Small intestine (tissue), 7 donors: ENCODE measurements around the gene ZSWIM6. TPM values are rescaled to one million over a fixed set of nuclear protein-coding genes. Genes with fewer than 3 reads are reported as not detected.

Experiments used
- DNase-seq, 2 donors: peaks; one replicate each; pipeline versions ENCODE4 v3.0.0 to v3.0.0-alpha.2; 2013
- FAIRE-seq: peaks from 2 replicates; lab custom pipeline; 2012; peaks lifted over from hg19 to GRCh38; lab: Jason Lieb, UNC
- H3K27ac ChIP-seq, 3 donors: one replicate each; pipeline ENCODE4 v1.5.1; 2013; ENCODE audit warnings: low read length in 2 of 3, mild to moderate bottlenecking in 2 of 3, control low read depth in 1 of 3, inconsistent platforms in 1 of 3, low read depth in 1 of 3, moderate library complexity in 1 of 3
- H3K27me3 ChIP-seq, 3 donors: one replicate each; pipeline ENCODE4 v1.6.1; 2013; ENCODE audit warnings: low read length in 3 of 3, inconsistent platforms in 1 of 3; ENCODE audit not compliant: control insufficient read depth in 3 of 3, insufficient read depth in 3 of 3
- H3K36me3 ChIP-seq, 3 donors: one replicate each; pipeline ENCODE4 v1.6.1; 2013; ENCODE audit warnings: low read length in 3 of 3, inconsistent platforms in 1 of 3, low read depth in 1 of 3, mild to moderate bottlenecking in 1 of 3, moderate library complexity in 1 of 3; ENCODE audit not compliant: control insufficient read depth in 3 of 3, insufficient read depth in 2 of 3
- H3K4me1 ChIP-seq, 3 donors: one replicate each; pipeline ENCODE4 v1.6.1; 2013; ENCODE audit warnings: low read length in 2 of 3, inconsistent platforms in 1 of 3, low read depth in 1 of 3, mild to moderate bottlenecking in 1 of 3, moderate library complexity in 1 of 3; ENCODE audit not compliant: control insufficient read depth in 3 of 3, insufficient read depth in 2 of 3
- H3K4me3 ChIP-seq, 3 donors: one replicate each; pipeline ENCODE4 v1.5.1; 2013; ENCODE audit warnings: low read length in 3 of 3, control low read depth in 1 of 3, inconsistent platforms in 1 of 3, low read depth in 1 of 3, mild to moderate bottlenecking in 1 of 3, moderate library complexity in 1 of 3
- H3K9me3 ChIP-seq, 2 donors: one replicate each; pipeline ENCODE4 v1.6.1; 2013; ENCODE audit warnings: low read depth in 1 of 2, low read length in 1 of 2; ENCODE audit not compliant: control insufficient read depth in 2 of 2, insufficient read depth in 1 of 2
- WGBS, 3 donors: extraction: QIAGEN DNeasy Blood & Tissue Kit; methylation state at CpG; one replicate each; pipeline ENCODE4 v1.1.7; 2013; 5-methylcytosine and 5-hydroxymethylcytosine counted together
- polyA plus RNA-seq, 4 donors: library from polyadenylated mRNA; stranded (reverse) in 3 of 4; unstranded in 1 of 4; fragments of 200-250 nt in 3 of 4; fragments of 120-200 nt in 1 of 4; gene quantifications; one replicate each; pipeline versions ENCODE4 v1.2.1 to v1.2.3, GENCODE V29; 2013
- donor health status: healthy with polysubstance abuse.
- donor health status: control.
- donor health status: control.
- donor health status: Bipolar disorder and iron deficiency.
- donor health status: healthy.

Gene ZSWIM6
- polyA plus RNA-seq, 4 donors, result 3.2 to 14.6 (median 4.2) TPM

- peak overlapping the region; percentile 70 to 88 (median 79) for H3K4me3 ChIP-seq
- DNase-seq (no peak), FAIRE-seq (no peak)
- peaks cover 0 to 3% of the 10 kb centered on the region in 2 donors for H3K9me3 ChIP-seq
- H3K4me1 ChIP-seq, result peaks cover 3 to 36% (median 4%) of the 10 kb centered on the region in 3 donors
- no peaks in the 10 kb centered on the region for H3K27me3 ChIP-seq
- H3K36me3 ChIP-seq, result peaks cover 0 to 9% (median 0%) of the 10 kb centered on the region in 3 donors
- WGBS, 3 donors, result 0 to 1% (median 0%) methylated on average over 18 to 69 of the region's 69 CpGs
- peak overlapping the region; percentile 90 to 96 (median 91) for H3K27ac ChIP-seq
These were observed 296 bp downstream of the ZSWIM6 start for GRCh38 chr5:61332358-61332749.

- Histone ChIP-seq H3K27ac (peak overlapping the region; percentile 55 to 82 (median 80)), H3K36me3 (peaks cover 0 to 9% (median 0%) of the 10 kb centered on the region in 3 donors), H3K27me3 (no peaks in the 10 kb centered on the region), H3K4me3 (peak overlapping the region; percentile 79 to 93 (median 88)), H3K9me3 (peaks cover 0 to 3% of the 10 kb centered on the region in 2 donors), H3K4me1 (peaks cover 3 to 34% (median 4%) of the 10 kb centered on the region in 3 donors)
- FAIRE-seq (no peak), DNase-seq (peak; percentile 42 to 75)
- 0 to 1% (median 1%) methylated on average over 21 to 61 of the region's 61 CpGs for WGBS, 3 donors
These were observed 828 bp downstream of the ZSWIM6 start for GRCh38 chr5:61332851-61333320.

GRCh38 chr5:61333321-61333953 is 1.4 kb downstream of the ZSWIM6 start:
- FAIRE-seq (no peak), DNase-seq (peak; percentile 45 to 76)
- H3K27ac ChIP-seq, result peak overlapping the region in 2 of 3 donors; percentile 80 to 82

GRCh38 chr5:61333954-61334867 is 2.2 kb downstream of the ZSWIM6 start:
- FAIRE-seq (no peak), DNase-seq (peak in 1 of 2 donors; percentile 26)
- H3K36me3 ChIP-seq, result peaks cover 0 to 9% (median 0%) of the 10 kb centered on the region in 3 donors
- peak overlapping the region; percentile 79 to 93 (median 88) for H3K4me3 ChIP-seq
- WGBS, 3 donors, result 6 to 17% (median 16%) methylated on average over 17 of the region's 17 CpGs
- H3K27me3 ChIP-seq, result no peaks in the 10 kb centered on the region
- H3K4me1 ChIP-seq, result peaks cover 3 to 24% (median 4%) of the 10 kb centered on the region in 3 donors
- peaks cover 0 to 3% of the 10 kb centered on the region in 2 donors for H3K9me3 ChIP-seq
- peak overlapping the region in 2 of 3 donors; percentile 71 to 82 for H3K27ac ChIP-seq

More at GRCh38 chr5:61333321-61333953, 1.4 kb downstream of the ZSWIM6 start:
- WGBS, 3 donors, result 0 to 1% (median 0%) methylated on average over 52 to 75 of the region's 75 CpGs
- Histone ChIP-seq H3K4me1 (peaks cover 3 to 30% (median 4%) of the 10 kb centered on the region in 3 donors), H3K27me3 (no peaks in the 10 kb centered on the region), H3K4me3 (peak overlapping the region; percentile 79 to 93 (median 88)), H3K9me3 (peaks cover 0 to 3% of the 10 kb centered on the region in 2 donors), H3K36me3 (peaks cover 0 to 9% (median 0%) of the 10 kb centered on the region in 3 donors)

GRCh38 chr5:61334868-61335615 is 3.0 kb downstream of the ZSWIM6 start:
- peaks cover 0 to 3% of the 10 kb centered on the region in 2 donors for H3K9me3 ChIP-seq
- no peaks in the 10 kb centered on the region for H3K27me3 ChIP-seq
- peak overlapping the region in 1 of 3 donors; percentile 12 for H3K27ac ChIP-seq
- FAIRE-seq (no peak), DNase-seq (peak in 1 of 2 donors; percentile 46)
- peak overlapping the region in 2 of 3 donors; percentile 79 to 93 for H3K4me3 ChIP-seq
- H3K4me1 ChIP-seq, result peaks cover 3 to 16% (median 4%) of the 10 kb centered on the region in 3 donors
- peaks cover 0 to 9% (median 0%) of the 10 kb centered on the region in 3 donors for H3K36me3 ChIP-seq
- 33 to 43% (median 40%) methylated on average over 10 of the region's 10 CpGs for WGBS, 3 donors

- no peak overlapping the region for H3K27ac ChIP-seq
- peaks cover 0 to 9% (median 0%) of the 10 kb centered on the region in 3 donors for H3K36me3 ChIP-seq
- no peaks in the 10 kb centered on the region for H3K27me3 ChIP-seq
- H3K9me3 ChIP-seq, result peaks cover 0 to 3% of the 10 kb centered on the region in 2 donors
- H3K4me1 ChIP-seq, result peaks cover 5 to 14% (median 9%) of the 10 kb centered on the region in 3 donors
- no peak overlapping the region for H3K4me3 ChIP-seq
- 63 to 71% (median 66%) methylated on average over 2 of the region's 2 CpGs for WGBS, 3 donors
- DNase-seq, result no peak
- no peak for FAIRE-seq
These were observed 7.7 kb downstream of the ZSWIM6 start for GRCh38 chr5:61339764-61340163.

- Histone ChIP-seq H3K27me3 (no peaks in the 10 kb centered on the region), H3K36me3 (peaks cover 0 to 8% (median 0%) of the 10 kb centered on the region in 3 donors), H3K4me3 (no peak overlapping the region), H3K9me3 (peaks cover 0 to 3% of the 10 kb centered on the region in 2 donors), H3K4me1 (peaks cover 2 to 9% (median 6%) of the 10 kb centered on the region in 3 donors), H3K27ac (no peak overlapping the region)
- WGBS, 3 donors, result 51 to 67% (median 51%) methylated on average over 3 of the region's 3 CpGs
- FAIRE-seq (no peak), DNase-seq (no peak)
These were observed 8.8 kb downstream of the ZSWIM6 start for GRCh38 chr5:61340775-61341361.
